Gastrocnemius medialis (tissue), 4 donors: ENCODE data around the gene FMR1NB. TPM values are rescaled to one million over a fixed set of nuclear protein-coding genes. Genes with fewer than 3 reads are reported as not detected.

Source experiments
- ATAC-seq, 2 donors: fragments of 150-250 bp; one replicate each; pipeline ENCODE4 v1.9.1; 2016
- DNase-seq, 2 donors: peaks; one replicate each; pipeline ENCODE4 v3.0.0-alpha.2; 2019
- H3K27ac ChIP-seq, 4 donors: fragments of 200-600 bp; sonication (generic); 1 replicate in 1 of 4; 2 replicates in 3 of 4; pipeline ENCODE4 v1.5.1; 2016 to 2018; ENCODE audit warnings: mild to moderate bottlenecking in 2 of 4, moderate library complexity in 1 of 4
- H3K27me3 ChIP-seq, 3 donors: fragments of 200-600 bp; sonication (generic) in 2 of 3; 1 replicate in 1 of 3; 2 replicates in 2 of 3; pipeline versions ENCODE4 v1.5.1 to v1.6.0; 2016 to 2019; ENCODE audit warnings: mild to moderate bottlenecking in 1 of 3, moderate library complexity in 1 of 3
- H3K36me3 ChIP-seq, 2 donors: fragments of 200-600 bp; sonication (generic) in 1 of 2; one replicate each; pipeline ENCODE4 v1.5.1; 2017 to 2018
- H3K4me1 ChIP-seq, 2 donors: fragments of 200-600 bp; sonication (generic) in 1 of 2; one replicate each; pipeline ENCODE4 v1.5.1; 2016 to 2017; ENCODE audit warnings: mild to moderate bottlenecking in 2 of 2
- H3K4me3 ChIP-seq, 4 donors: fragments of 200-600 bp; sonication (generic) in 3 of 4; 1 replicate in 1 of 4; 2 replicates in 3 of 4; pipeline ENCODE4 v1.5.1; 2016 to 2019; ENCODE audit warnings: mild to moderate bottlenecking in 2 of 4
- H3K9me3 ChIP-seq, 3 donors: fragments of 200-600 bp; sonication (generic) in 2 of 3; 1 replicate in 1 of 3; 2 replicates in 2 of 3; pipeline ENCODE4 v1.5.1; 2016 to 2019
- CTCF ChIP-seq, 5 experiments: fragments of 450-650 bp in 3 of 5; fragments of 200-600 bp in 2 of 5; sonication (generic) in 2 of 5; IDR thresholded peaks in 4 of 5; conservative IDR thresholded peaks in 1 of 5; 1 replicate in 4 of 5; 2 replicates in 1 of 5; pipeline ENCODE4 v1.5.1; 2016 to 2019; ENCODE audit warnings: antibody characterized with exemption in 5 of 5, mild to moderate bottlenecking in 3 of 5, moderate library complexity in 3 of 5
- POLR2A ChIP-seq, 2 donors: fragments of 450-650 bp; IDR thresholded peaks; one replicate each; pipeline ENCODE4 v1.6.1; 2017; ENCODE audit warnings: antibody characterized with exemption in 2 of 2, mild to moderate bottlenecking in 2 of 2, moderate library complexity in 2 of 2
- in situ Hi-C, 4 donors: fragments of 200-750 bp; cut with MboI; loops; one replicate each; pipeline versions ENCODE4 v1.15.0 to v1.8.0; 2017; ENCODE audit warnings: low sequenced_read_pairs in 4 of 4
- intact Hi-C: fragments of 100-400 bp; cut with DNase I; formaldehyde crosslinking; loops from one replicate; pipeline ENCODE4 v1.15.1; 2023; ENCODE audit warnings: low total_unique reads
- total RNA-seq, 4 donors: library from RNA; depleted of rRNA; stranded (reverse); fragments of >200 nt; gene quantifications; one replicate each; pipeline versions ENCODE4 v1.1.0 to v1.2.3, GENCODE V29; 2016

Gene FMR1NB
- total RNA-seq, 4 donors from 2014 or later: not detected

DNA sequence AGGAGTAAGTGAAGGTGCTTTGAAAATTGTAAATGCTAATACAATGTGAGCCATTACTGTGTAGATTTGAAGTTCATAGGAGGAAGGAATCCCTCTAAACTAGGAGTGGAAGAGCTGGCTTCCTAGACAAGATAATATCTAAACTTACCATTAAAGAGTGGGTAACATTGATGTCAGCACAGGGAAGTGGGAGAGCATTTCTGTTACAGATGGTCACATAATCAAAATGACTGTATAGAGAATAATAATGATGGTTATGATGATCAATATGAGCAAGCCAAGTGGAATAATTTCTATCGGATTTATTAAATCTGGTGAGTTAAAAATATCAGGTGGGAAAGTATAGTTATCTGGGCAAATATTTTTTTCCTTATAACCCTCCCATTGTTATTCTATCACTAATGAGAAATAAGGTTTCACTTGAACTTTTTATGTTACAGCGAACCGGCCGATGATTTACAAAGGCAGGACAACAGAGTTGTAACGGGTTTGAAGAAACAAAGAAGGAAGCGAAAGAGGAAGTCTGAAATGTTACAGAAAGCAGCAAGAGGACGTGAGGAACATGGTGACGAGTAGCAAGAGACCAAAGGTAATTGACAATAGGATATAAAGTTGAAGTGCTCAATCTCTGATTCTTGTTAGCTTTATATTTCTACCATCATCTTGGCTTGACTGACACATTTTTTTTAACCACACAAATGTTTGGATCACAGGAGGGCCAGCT, 43.5 kb downstream of the FMR1NB start:
- Histone ChIP-seq H3K36me3 (no peaks in the 10 kb centered on the region), H3K4me3 (no peak overlapping the region), H3K4me1 (no peaks in the 10 kb centered on the region), H3K27ac (no peak overlapping the region), H3K9me3 (no peaks in the 10 kb centered on the region), H3K27me3 (no peaks in the 10 kb centered on the region)
- intact Hi-C loops: no loop called here
- in situ Hi-C loops: no loop called here
- TF ChIP-seq POLR2A (IDR thresholded peaks at IDR 0.05): no peak
- no peak for TF ChIP-seq CTCF (IDR thresholded peaks at IDR 0.05 in 4 of 5, conservative IDR thresholded peaks at IDR 0.05 in 1 of 5)
- DNase-seq (no peak), ATAC-seq (no peak)

DNA sequence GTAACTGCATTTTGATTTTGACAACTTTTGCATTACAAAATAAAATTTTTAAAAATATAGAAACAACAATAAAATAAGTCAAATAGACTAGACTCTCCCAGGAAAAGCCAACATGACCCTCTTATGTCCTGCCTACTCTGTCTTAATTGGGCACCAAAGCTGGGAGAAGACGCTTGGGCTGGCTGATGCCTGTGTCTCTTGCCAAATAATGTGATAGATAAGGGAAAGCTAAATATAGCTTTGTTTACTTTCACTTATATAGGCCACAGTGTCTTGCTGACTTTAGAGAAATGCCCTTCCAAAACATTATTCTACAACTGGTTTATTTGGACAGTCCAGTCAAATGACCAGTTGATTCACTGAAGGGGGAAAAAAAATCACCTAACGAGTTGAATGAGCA, 54.2 kb downstream of the FMR1NB start:
- H3K36me3 ChIP-seq: no peaks in the 10 kb centered on the region
- H3K4me3 ChIP-seq: no peak overlapping the region
- no peak for DNase-seq
- in situ Hi-C loops (no loop called here), intact Hi-C loops (no loop called here)
- H3K27me3 ChIP-seq: no peaks in the 10 kb centered on the region
- no peak for TF ChIP-seq POLR2A (IDR thresholded peaks at IDR 0.05)
- H3K9me3 ChIP-seq: no peaks in the 10 kb centered on the region
- ATAC-seq: no peak
- H3K27ac ChIP-seq: no peak overlapping the region
- H3K4me1 ChIP-seq: no peaks in the 10 kb centered on the region

- in situ Hi-C loops (no loop called here), intact Hi-C loops (no loop called here)
- Histone ChIP-seq H3K4me1 (no peaks in the 10 kb centered on the region), H3K9me3 (no peaks in the 10 kb centered on the region), H3K27ac (no peak overlapping the region), H3K27me3 (no peaks in the 10 kb centered on the region), H3K4me3 (no peak overlapping the region), H3K36me3 (no peaks in the 10 kb centered on the region)
- no peak for TF ChIP-seq POLR2A (IDR thresholded peaks at IDR 0.05)
- TF ChIP-seq CTCF (IDR thresholded peaks at IDR 0.05 in 4 of 5, conservative IDR thresholded peaks at IDR 0.05 in 1 of 5): no peak
- ATAC-seq (no peak), DNase-seq (no peak)
Measured at GRCh38 chrX:148037020-148037419, 55.9 kb downstream of the FMR1NB start.

DNA sequence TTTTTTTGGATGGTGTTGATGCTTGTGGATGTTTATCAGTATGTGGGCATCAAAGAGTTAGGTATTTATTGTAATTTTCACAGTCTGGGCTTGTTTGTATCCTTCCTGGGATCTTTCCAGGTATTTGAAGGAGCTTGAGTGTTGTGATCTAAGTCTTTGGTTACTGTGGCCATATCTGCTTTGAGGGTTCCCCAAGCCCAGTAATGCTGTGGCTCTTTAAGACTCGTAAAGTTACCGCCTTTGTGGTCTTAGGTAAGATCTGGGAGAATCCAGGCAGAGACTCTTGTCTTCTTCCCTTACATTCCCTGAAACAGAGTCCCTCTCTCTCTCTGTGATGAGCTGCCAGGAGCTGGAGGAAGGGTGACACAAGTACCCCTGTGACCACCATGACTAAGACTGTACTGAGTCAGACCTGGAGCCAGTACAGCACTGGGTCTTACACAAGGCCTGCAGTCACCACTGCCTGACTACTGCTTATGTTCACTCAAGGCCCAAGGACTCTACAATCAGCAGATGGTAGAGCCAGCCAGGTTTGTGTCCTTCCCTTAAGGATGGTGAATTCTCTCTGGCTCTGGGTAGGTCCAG, 62.2 kb downstream of the FMR1NB start:
- Histone ChIP-seq H3K4me1 (no peaks in the 10 kb centered on the region), H3K4me3 (no peak overlapping the region), H3K36me3 (no peaks in the 10 kb centered on the region), H3K9me3 (no peaks in the 10 kb centered on the region), H3K27ac (no peak overlapping the region), H3K27me3 (no peaks in the 10 kb centered on the region)
- TF ChIP-seq POLR2A (IDR thresholded peaks at IDR 0.05) (no peak), CTCF (IDR thresholded peaks at IDR 0.05 in 4 of 5, conservative IDR thresholded peaks at IDR 0.05 in 1 of 5) (no peak)
- DNase-seq (no peak), ATAC-seq (no peak)
- intact Hi-C loops: no loop called here
- in situ Hi-C loops: no loop called here

DNA sequence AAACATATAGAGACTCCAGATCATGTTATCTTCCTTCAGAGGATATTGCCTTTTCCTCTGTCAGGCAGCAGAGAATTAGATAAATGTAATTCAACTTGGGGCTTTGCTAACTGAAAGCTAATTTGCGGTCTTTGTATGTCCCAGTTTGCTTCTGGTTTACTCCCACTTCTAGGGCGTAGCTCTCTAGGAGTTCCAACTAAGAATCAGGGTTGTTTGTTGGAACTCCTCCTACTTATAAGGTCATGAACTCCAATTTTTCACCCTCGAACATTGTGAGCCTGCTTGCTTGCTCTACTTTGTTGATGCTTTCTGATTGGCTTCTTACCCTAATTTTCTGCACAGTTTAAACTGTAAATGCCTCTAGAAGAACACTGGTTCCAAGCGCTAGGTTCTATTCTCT, 66.1 kb downstream of the FMR1NB start:
- TF ChIP-seq CTCF (IDR thresholded peaks at IDR 0.05 in 4 of 5, conservative IDR thresholded peaks at IDR 0.05 in 1 of 5): no peak
- TF ChIP-seq POLR2A (IDR thresholded peaks at IDR 0.05): no peak
- no peaks in the 10 kb centered on the region for H3K9me3 ChIP-seq
- no peaks in the 10 kb centered on the region for H3K27me3 ChIP-seq
- H3K36me3 ChIP-seq: no peaks in the 10 kb centered on the region
- no peak overlapping the region for H3K27ac ChIP-seq
- no peaks in the 10 kb centered on the region for H3K4me1 ChIP-seq
- ATAC-seq: no peak
- in situ Hi-C loops: no loop called here
- no peak overlapping the region for H3K4me3 ChIP-seq
- intact Hi-C loops: no loop called here
- no peak for DNase-seq
